ENCODE results near the gene EXOC4.
A peak's percentile ranks its signal among the peaks of the same experiment; 100 is the strongest.

The EXOC4 gene

DNA sequence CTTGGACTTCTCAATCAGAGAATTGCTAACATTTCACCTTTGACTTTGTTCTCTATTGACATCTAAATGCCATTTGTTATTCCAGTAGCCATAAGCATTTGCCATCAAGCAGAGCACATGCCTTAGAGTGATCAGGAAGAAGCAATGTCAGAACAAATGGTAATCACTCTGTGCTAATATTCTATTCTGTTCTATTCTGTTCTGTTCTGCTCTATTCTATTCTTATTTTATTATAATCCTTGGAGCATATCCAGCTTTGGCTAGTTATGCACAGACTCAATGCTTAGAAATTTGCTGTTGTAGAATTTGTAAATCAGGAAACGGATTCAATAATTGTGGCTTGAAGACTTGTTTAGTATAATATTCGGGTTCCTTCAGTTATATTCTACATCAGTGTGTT, 175.4 kb downstream of the EXOC4 start:
- no peak for DNase-seq (ENCODE audit: low spot score)

DNA sequence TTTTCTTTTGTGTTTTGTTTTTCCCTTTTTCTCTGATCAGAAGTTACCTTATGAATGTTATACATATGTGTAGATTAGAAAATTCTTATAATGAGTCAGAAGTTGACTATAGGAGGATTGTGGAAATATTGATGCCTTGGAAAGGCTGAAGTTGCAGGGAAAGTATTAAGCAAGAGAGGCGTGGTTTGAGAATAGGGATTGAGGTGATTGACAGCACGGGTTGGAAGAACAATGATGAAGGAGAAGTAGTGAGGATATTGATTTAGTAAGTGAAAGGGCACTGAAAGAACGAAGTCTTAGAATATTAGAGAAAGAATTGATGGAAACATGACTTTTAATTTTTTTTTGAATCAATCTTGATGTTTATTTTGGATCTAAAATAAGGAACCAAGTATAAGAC, 176.0 kb downstream of the EXOC4 start:
- DNase-seq (ENCODE audit: low spot score): no peak

DNA sequence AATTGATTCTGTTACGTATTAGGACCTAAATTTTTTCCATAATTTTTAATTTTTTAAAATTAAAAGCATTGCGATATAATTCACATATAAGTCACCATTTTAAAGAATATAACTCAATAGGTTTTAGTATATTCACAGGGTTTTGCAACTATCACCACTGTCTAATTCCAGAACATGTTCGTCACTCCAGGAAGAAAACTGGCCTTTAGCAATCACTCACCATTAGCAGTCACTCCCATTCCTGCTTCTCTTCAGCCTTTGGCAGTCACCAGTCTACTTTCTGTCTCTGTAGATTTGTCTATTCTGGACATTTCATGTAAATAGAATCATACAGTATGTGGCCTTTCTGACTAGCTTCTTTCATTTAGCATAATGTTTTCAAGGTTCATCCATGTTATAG, 176.5 kb downstream of the EXOC4 start:
- no peak for DNase-seq (ENCODE audit: low spot score)

DNA sequence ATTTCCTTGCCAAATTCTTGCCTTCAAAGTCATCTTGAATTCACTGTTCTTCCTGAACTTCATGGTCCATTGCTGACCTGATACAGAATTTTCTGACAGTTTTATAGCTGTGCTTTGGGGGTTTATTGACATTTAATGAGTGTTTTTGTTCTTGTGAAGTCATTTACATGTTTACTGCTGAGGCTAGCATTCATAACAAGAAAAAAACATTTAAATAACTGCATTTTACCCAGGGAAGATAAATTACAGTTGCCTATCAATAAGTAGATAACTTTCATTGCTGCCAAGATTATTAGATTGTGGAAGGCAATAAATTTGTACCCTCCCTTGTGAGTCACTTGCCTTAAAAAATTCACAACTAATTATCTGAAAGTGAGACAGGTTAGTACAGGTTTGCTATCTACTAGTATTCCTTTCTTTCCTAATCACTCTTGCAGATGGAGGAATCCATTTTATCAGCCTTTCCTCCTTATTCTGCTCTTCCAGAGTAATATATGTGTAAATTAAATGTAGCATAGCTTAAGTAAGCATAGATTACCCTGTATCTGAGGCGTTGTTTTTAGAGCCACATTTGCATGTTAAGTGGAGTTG, 178.4 kb downstream of the EXOC4 start:
- no peak for DNase-seq (ENCODE audit: low spot score)

DNA sequence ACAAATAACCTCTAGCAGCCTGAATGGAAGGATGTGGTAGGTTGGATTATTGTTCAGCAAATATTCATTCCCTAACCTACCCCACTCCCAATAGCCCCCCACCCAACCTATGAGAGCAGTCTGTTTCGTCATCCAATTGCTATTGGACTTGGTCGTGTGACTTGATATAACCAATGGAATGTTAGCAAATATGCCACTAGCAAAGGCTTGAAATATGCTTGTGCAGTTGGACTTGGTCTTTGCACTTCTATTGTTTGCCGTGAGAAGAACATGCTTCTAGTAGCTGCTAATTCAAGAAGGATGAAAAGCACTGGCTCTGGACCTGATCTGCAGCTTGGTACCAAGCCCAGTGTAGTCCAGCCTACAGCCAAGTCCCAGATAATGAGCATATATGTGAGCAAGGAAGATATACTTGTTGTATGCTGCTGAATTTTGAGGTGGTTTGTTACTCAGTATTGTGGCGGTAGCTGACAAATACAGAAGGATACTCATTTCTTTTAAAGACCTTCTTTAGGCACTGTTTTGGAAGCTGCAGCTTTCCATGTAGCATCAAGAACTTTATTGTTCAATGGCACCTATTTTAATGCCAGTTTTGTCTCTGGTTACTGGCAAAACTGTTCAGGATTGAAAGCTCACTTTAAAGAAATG, 180.4 kb downstream of the EXOC4 start:
- no peak for DNase-seq (ENCODE audit: low spot score)

DNA sequence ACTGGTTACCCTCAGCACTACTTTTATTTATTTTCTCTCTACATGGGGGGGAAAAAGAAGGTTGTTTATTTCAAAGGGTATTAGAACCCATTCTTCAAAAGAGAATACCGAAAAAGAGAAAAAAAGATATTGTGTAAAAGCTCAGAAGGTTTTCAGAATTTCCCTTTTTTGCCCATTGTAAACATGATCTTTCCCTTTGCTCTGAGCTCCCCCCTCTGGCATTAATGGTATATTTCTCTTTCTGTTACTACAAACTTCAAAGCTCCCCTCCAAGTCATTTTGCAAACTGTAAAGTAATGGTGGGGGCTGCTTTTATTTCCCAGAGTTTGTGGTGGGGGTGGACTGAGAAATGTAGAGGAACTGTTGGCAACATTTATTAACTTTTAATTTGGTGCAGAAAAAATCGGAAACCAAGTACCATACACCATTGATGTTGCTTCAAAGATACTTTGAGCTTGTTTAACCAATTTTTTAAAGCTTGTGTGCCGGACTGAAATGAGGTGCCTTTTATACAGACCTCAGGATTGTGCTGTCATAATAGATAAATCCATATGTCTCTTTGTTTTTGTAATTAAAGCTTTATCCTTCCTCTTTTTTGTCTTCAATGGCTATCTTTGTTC, 181.5 kb downstream of the EXOC4 start:
- DNase-seq (ENCODE audit: low spot score): peak; percentile 13

DNA sequence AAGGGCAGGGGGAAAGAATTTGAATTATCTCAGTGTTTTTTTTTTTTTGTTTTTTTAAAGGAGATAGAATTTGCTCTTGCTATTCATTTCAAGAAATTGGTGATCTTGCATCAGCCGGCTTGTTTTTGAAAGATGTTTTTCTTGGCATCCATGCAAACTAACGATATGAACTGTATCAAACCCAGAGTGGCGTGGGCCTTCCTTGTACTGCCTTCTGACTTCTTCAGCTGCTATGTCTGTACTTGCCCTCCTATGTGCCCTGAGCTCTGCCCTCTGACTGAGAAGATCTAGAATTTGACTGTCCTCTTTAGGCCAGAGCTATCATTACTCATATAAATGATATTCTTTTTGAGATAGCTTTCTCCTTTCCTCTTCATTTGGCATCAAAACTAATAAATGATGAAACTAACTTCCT, 183.1 kb downstream of the EXOC4 start:
- no peak for DNase-seq (ENCODE audit: low spot score)

DNA sequence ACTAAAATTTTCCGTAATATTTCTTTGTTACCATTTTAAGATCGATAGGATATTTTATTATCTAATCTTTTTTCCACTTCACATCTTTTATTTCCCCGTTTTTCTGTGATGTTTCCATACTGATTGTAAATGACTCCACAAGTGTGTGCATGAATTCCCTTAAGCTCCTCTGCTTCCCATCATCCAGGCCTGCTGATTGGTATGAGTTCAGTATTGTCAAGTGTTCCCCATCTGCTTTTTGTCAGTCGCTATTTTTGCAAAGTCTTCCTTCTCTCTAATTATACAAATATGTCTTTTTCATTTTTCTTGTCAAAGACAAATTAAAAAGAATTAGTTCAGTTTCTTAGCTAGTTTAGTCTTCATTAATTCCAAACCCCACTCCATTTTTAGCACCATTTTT, 184.7 kb downstream of the EXOC4 start:
- DNase-seq (ENCODE audit: low spot score): no peak

DNA sequence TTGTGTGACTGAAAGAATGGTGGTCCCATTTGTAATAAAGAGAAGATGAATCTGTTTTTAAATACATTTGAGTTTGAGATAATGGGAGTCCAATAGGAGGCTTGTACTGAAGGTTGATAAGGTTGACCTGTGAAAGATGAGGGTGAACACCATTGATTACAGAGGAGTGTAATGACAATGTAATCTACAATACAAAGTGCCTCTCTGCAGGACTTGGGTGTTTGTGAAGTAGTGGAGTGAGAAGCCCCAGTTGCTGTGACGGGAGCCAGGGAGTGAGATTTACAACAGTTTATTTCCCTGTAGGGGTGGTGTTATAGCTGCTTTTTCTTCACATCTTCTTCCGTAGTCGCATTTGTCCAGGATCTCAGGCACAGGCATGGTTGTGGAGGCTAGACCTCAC, 189.9 kb downstream of the EXOC4 start:
- DNase-seq (ENCODE audit: low spot score): no peak

DNA sequence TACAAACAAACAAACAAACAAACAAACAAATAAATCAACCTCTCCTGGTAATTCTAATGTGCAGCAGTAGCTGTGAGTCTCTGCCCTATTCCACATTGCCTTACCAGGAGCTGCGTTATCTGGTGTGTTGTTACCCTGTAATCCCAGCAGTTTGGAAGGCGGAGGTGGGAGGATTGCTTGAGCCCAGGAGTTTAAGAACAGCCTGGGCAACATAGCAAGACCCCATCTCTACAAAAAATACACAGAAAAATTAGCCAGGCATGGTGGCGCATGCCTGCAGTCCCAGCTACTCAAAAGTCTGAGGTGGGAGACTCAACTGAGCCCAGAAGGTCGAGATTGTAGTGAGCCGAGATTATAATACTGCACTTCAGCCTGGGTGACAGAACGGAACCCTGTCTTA, 192.7 kb downstream of the EXOC4 start:
- no peak for DNase-seq (ENCODE audit: low spot score)

DNA sequence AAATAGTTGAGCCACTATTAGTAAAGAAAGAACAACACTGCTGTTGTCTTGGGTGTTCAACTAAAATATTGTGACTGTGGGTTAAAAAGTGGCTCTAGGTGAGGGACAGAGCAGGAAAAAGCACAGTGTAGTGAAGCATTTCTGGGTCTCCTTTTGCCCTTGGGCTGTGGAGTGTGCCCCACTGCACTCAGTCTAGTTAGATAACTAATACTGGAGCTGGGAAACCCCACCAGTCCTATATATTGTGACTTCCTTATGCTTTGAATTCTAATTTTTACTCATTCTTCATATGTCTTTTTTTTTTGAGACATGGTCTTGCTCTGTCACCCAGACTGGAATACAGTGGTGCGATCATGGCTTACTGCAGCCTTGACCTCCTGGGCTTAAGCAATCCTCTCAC, 195.1 kb downstream of the EXOC4 start:
- DNase-seq (ENCODE audit: low spot score): no peak

DNA sequence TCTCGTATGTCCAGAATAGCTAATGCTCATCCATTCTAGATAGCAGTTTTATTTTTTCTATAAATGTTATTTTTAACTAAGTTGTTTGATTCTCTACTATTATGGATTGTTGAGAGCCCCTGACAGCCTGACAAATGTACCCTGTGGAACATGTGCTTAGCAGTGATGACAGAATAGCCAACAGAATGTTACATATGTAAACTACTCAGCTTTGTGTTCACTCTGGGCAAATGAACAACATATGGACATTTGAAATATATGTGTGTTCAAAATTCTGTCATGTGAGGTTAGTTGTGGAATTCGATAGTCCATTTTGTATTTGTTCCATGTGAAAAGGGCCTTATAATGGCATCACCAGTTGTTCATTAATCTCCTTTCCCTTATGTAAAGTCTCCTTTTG, 199.7 kb downstream of the EXOC4 start:
- DNase-seq (ENCODE audit: low spot score): no peak

DNA sequence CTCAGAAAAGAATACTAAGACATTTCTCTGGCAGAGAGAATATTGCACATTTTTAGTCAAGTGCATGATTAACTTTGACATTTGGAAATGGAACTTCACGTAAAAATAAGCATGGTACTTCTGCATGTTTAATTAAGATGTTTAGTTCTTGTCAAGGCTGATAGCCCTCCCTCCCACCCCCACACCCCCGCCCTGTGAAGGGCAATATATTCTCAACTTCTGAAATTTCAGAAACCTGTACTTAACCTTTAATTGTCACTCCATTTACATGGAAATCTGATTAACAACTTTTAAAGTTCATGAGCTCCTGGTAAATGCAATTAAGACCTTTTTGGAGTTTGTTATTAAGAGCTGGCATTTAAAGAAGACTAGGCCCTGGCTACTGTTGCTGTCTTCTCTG, 205.8 kb downstream of the EXOC4 start:
- no peak for DNase-seq (ENCODE audit: low spot score)

DNA sequence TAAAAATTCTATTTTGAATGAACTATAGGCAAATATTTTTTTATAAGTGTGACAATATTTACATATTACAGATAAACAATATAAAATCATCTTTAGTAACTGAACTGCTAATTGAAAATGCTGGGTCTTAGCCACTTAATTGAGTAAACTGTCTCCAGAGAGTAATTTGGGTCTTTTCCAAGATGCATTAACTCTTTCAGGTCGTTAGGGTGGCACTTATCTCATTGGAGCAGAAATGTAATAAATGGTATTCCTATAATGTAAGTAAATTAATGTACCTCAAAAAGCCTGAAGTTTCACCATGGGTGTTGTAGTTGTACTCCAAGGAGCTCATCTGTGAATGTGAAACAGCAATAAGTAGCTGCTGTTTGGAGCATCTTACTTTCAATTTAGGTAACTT, 208.5 kb downstream of the EXOC4 start:
- no peak for DNase-seq (ENCODE audit: low spot score)

DNA sequence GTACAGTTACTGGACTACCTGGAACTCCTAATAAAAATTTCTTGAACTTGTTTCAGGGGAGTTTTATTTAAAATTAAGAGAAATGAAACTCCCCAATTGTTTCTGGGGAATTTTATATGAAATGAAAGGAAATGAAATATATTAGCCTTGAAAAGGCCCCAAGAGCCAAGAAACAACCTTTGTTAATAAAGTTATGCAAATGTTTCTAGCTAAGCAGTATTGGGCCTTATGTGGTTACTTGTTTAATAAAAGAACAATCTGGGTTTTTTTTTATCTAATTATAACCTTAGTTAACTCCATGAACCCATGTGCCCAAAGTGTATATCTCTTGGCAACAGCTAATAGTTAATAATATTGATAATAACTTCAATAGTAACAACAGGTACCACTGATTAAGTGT, 222.8 kb downstream of the EXOC4 start:
- no peak for DNase-seq (ENCODE audit: low spot score)

DNA sequence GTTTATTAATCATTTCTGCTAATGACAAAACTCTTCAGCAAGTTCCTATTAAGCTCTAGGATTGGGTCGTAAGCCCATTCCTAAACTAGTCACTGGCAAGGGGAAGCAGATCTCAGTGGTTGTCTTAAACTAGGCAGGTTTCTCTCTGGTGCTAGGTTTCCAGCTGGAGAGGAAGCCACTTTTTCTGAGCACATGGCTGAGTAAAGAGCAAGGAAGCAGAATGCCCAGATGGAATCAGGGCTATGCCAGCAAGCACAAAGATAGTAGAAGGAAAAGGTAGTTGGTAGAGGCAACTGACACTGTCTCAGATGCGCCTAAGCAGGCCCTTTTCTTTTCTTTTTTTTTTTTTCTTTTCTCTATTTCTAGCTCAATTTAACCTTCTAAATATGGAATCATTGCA, 224.9 kb downstream of the EXOC4 start:
- no peak for DNase-seq (ENCODE audit: low spot score)

DNA sequence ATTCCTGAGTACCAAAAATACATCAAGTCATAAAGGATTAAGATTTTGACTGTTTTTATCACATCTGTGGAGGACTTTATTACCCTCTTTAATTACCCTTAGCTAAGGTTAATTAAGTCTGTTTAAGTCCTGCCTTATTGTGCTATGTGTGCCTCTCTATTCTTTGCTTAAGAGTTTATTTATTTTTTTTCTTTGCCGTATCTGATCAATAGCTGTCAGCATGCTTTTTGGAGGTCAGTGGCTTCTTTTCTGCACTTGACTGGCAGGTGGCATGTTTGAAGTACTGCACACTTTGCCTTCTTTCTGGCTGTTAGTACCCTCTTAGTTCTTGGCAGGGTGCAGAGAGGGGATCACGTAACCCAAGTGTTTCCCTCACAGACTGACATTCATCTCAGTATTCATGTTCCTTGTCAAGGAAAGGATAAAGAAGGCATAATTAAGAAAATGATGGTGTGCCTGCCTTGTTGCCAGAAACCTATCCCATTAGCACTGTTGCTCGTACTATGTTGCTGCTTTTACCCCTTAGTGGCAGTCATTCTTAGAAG, 225.8 kb downstream of the EXOC4 start:
- no peak for DNase-seq (ENCODE audit: low spot score)

DNA sequence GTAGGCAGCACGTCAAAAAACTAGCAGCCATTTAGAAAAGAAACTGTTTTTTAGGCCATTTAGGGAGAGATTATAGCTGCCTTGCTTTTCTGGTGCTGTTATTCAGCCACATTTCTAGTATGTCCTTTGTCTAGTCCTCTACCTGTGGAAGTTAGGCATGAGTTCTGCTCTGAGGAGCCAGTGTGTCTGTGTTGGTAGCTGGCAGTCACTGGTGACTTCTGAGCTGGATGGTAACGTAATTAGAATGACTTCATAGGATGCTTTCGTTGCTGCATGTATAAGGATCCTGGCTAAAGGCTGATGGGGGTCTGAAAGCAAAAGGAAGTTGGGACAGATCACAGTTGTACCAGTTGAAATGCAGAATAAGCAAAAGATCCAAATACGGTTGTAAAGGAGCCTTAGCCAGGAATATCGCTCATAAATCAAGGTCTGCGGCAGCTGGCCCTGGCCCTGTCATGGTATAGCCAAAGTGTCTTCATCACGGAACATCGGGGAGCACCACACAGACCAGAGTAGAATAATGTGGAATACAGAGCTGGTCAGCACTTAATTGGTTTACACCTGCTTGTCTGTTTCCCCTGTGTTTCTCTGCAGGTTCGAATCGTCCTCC, 226.7 kb downstream of the EXOC4 start:
- DNase-seq (ENCODE audit: low spot score): peak; percentile 15

DNA sequence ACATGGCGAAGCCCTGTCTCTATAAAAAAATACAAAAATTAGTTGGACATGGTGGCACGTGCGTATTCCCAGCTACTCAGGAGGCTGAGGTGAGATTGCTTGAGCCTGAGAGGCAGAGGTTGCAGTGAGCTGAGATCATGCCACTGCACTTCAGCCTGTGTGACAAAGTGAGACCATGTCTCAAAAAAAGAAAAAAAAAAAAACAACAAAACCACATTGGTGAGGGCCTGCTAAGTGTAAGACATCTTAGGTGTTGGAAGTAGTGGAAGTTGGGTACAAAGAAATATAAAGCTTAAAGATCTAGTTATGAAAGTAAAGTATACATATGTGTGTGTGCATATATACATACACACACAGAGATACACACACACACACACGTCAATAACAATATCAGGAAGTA, 228.0 kb downstream of the EXOC4 start:
- no peak for DNase-seq (ENCODE audit: low spot score)

DNA sequence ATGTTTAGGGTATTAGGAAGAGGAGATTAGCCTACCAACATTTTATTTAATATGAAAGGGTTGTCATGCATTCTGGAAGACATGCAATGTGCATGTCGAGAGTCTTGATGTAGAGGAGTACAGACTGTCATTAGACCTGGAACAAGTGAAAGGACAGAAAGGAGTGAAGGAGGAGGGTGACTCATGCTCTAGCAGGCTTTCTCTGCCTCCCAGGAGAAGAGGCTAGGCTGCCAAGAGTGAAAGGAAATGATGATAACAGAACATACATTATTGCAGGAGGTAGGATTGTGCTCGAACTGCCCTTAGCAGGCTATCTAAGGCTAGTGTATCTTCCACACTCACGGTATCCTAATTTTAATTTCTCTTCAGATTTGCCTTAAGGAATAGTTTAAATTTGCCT, 228.8 kb downstream of the EXOC4 start:
- DNase-seq (ENCODE audit: low spot score): no peak

DNA sequence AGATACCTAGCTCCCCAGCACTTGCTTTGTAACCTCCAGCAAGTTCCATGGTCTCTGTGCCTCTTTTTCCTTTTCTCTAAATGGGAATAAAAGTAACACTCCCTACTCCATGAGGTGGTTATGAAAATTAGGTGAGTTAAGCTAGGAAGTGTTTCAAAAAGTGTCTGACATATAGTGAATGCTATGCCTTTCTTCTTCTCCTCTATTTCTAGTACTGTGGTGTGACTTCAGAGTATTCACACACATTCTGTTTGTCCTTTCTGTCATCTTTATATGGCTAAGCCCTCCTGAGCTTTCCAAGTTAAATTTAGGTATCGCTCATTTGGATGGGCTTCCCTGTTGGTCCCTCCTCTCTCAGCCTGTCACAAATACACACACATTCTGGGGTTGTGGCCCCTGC, 229.7 kb downstream of the EXOC4 start:
- DNase-seq (ENCODE audit: low spot score): no peak

DNA sequence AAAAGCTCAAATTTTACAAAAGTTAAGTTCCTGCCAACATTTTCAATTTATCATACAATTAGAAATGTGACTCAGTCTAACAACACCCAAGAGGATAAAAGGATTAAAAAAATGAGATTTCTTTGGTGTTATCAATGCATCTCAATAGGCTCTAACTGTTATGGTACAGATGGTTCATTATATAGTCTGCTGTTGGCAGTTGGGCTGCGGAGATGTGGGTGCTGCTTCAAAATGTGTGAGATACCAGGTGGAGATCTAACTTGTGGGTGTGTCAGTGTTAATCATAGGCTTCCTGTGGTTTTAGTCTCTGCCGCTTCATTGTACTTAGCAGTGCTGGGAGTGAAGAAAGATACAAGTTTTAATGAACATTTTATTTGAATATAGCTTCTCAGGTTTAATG, 231.2 kb downstream of the EXOC4 start:
- no peak for DNase-seq (ENCODE audit: low spot score)

DNA sequence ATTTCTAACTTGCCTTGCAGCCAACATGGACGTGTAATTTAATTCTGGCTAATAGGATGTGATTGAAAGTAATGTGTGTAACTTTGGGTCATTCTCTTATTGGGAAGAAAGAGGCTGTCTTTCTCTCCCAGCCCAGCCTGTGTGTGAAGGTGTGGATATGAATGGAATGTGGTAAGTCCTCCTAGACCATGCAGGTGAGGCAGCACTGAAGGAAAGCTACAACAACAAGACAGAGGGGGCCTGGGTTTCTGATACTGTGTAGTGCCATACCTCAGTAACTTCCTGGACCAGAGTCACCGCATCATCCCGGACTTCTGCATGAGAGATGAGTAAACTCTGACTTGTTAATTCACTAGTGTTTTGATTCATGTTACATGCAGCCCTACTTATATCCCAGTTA, 237.0 kb downstream of the EXOC4 start:
- no peak for DNase-seq (ENCODE audit: low spot score)

All from SK-N-DZ (cell line).